H9 (cell line): Measurements from ENCODE around the gene MCF2L. TPM values are rescaled to one million over a fixed set of nuclear protein-coding genes. Genes with fewer than 3 reads are reported as not detected.

Experiments used
- DNase-seq: peaks from one replicate; pipeline ENCODE4 v3.0.0-alpha.2; 2017
- H2AFZ ChIP-seq: one replicate; pipeline ENCODE4 v1.6.1; 2013; ENCODE audit warnings: mild to moderate bottlenecking, low read length, control low read depth, moderate library complexity
- H2AK5ac ChIP-seq: 2 replicates; pipeline ENCODE4 v1.6.1; 2013; ENCODE audit warnings: low read length, control low read depth, mixed read lengths; ENCODE audit not compliant: insufficient read length
- H2BK120ac ChIP-seq: one replicate; pipeline ENCODE4 v1.6.1; 2013; ENCODE audit warnings: low read depth, mild to moderate bottlenecking, low read length, control low read depth, inconsistent platforms; ENCODE audit not compliant: poor library complexity, severe bottlenecking
- H2BK12ac ChIP-seq: 2 replicates; pipeline ENCODE4 v1.6.1; 2013; ENCODE audit warnings: low read length, control low read depth, mixed read lengths, low read depth; ENCODE audit not compliant: insufficient read length
- H2BK15ac ChIP-seq: 2 replicates; pipeline ENCODE4 v1.6.1; 2013; ENCODE audit warnings: low read depth, low read length, control low read depth
- H2BK20ac ChIP-seq: one replicate; pipeline ENCODE4 v1.6.1; 2013; ENCODE audit warnings: low read depth, mild to moderate bottlenecking, low read length, control low read depth, inconsistent platforms; ENCODE audit not compliant: poor library complexity, severe bottlenecking
- H2BK5ac ChIP-seq: 2 replicates; pipeline ENCODE4 v1.6.1; 2013; ENCODE audit warnings: low read length, control low read depth, mixed read lengths; ENCODE audit not compliant: insufficient read length
- H3K14ac ChIP-seq: 2 replicates; pipeline ENCODE4 v1.6.1; 2013; ENCODE audit warnings: low read length, control low read depth; ENCODE audit not compliant: insufficient read depth
- H3K18ac ChIP-seq: 2 replicates; pipeline ENCODE4 v1.6.1; 2013; ENCODE audit warnings: low read depth, mild to moderate bottlenecking, mixed read lengths, low read length, control low read depth; ENCODE audit not compliant: insufficient read length
- H3K23ac ChIP-seq: 2 replicates; pipeline ENCODE4 v1.6.1; 2013; ENCODE audit warnings: low read length, control low read depth, mixed read lengths, low read depth; ENCODE audit not compliant: insufficient read length
- H3K23me2 ChIP-seq: 2 replicates; pipeline ENCODE4 v1.6.1; 2013; ENCODE audit warnings: low read depth, mild to moderate bottlenecking, mixed read lengths, low read length, control low read depth; ENCODE audit not compliant: insufficient read length, poor library complexity, severe bottlenecking
- H3K27ac ChIP-seq: 2 replicates; pipeline ENCODE4 v1.5.1; 2013; ENCODE audit warnings: low read length, control low read depth, mixed read lengths, low read depth; ENCODE audit not compliant: insufficient read length
- H3K27me3 ChIP-seq: 2 replicates; pipeline ENCODE4 v1.6.1; 2013; ENCODE audit warnings: low read length, control low read depth, inconsistent platforms; ENCODE audit not compliant: insufficient read depth
- H3K4ac ChIP-seq: 2 replicates; pipeline ENCODE4 v1.6.1; 2013; ENCODE audit warnings: low read depth, mild to moderate bottlenecking, control low read depth, inconsistent platforms, low read length, moderate library complexity
- H3K4me1 ChIP-seq: 2 replicates; pipeline ENCODE4 v1.6.1; 2013; ENCODE audit warnings: low read length, control low read depth, inconsistent platforms; ENCODE audit not compliant: insufficient read depth
- H3K4me2 ChIP-seq: 2 replicates; pipeline ENCODE4 v1.6.1; 2013; ENCODE audit warnings: low read length, control low read depth, mixed read lengths; ENCODE audit not compliant: insufficient read length, insufficient read depth
- H3K56ac ChIP-seq: 2 replicates; pipeline ENCODE4 v1.6.1; 2013; ENCODE audit warnings: low read depth, mild to moderate bottlenecking, mixed read lengths, low read length, control low read depth; ENCODE audit not compliant: insufficient read length
- H3K79me1 ChIP-seq: 2 replicates; pipeline ENCODE4 v1.6.1; 2013; ENCODE audit warnings: low read depth, mild to moderate bottlenecking, moderate library complexity, low read length, control low read depth, inconsistent platforms; ENCODE audit not compliant: insufficient read depth, poor library complexity, severe bottlenecking
- H3K79me2 ChIP-seq: 2 replicates; pipeline ENCODE4 v1.6.1; 2013; ENCODE audit warnings: low read length, control low read depth, inconsistent platforms; ENCODE audit not compliant: insufficient read depth
- H3K9ac ChIP-seq: 2 replicates; pipeline ENCODE4 v1.6.1; 2013; ENCODE audit warnings: low read length, control low read depth, mixed read lengths; ENCODE audit not compliant: insufficient read length; ENCODE audit errors: extremely low read depth
- H3K9me3 ChIP-seq: one replicate; pipeline ENCODE4 v1.6.1; 2013; ENCODE audit warnings: low read depth, low read length, inconsistent platforms; ENCODE audit not compliant: control insufficient read depth
- H3T11ph ChIP-seq: one replicate; pipeline ENCODE4 v1.6.1; 2013; ENCODE audit warnings: mild to moderate bottlenecking, low read length, control low read depth, inconsistent platforms
- H4K20me1 ChIP-seq: one replicate; pipeline ENCODE4 v1.6.1; 2013; ENCODE audit not compliant: control insufficient read depth, insufficient read length, insufficient read depth
- H4K5ac ChIP-seq: 2 replicates; pipeline ENCODE4 v1.6.1; 2013; ENCODE audit warnings: low read depth, mild to moderate bottlenecking, mixed read lengths, low read length, control low read depth; ENCODE audit not compliant: insufficient read length
- H4K8ac ChIP-seq: replicated peaks from 2 replicates; pipeline ENCODE4 v1.6.1; 2013; ENCODE audit warnings: low read length, control low read depth, mixed read lengths, low read depth; ENCODE audit not compliant: insufficient read length
- H4K91ac ChIP-seq: 2 replicates; pipeline ENCODE4 v1.6.1; 2013; ENCODE audit warnings: low read depth, mild to moderate bottlenecking, moderate library complexity, mixed read lengths, low read length, control low read depth; ENCODE audit not compliant: insufficient read length
- H3K27ac Mint-ChIP-seq, 3 experiments: 2 replicates in 2 of 3; 3 replicates in 1 of 3; pipeline ENCODE4 v1.8.0; 2020 to 2021; ENCODE audit warnings: mixed read lengths in 3 of 3, mild to moderate bottlenecking in 1 of 3, moderate library complexity in 1 of 3
- H3K27me3 Mint-ChIP-seq: 2 replicates; pipeline ENCODE4 v1.8.0; 2021; ENCODE audit warnings: low read depth, mild to moderate bottlenecking, moderate library complexity, mixed read lengths
- H3K36me3 Mint-ChIP-seq, 3 experiments: 2 replicates in 2 of 3; 3 replicates in 1 of 3; pipeline ENCODE4 v1.8.0; 2020 to 2021; ENCODE audit warnings: low read depth in 3 of 3, mixed read lengths in 3 of 3; ENCODE audit not compliant: insufficient read depth in 1 of 3
- H3K4me1 Mint-ChIP-seq, 2 experiments: 2 replicates each; pipeline ENCODE4 v1.8.0; 2020; ENCODE audit warnings: mixed read lengths in 2 of 2
- H3K4me3 Mint-ChIP-seq, 2 experiments: 2 replicates in 1 of 2; 3 replicates in 1 of 2; pipeline ENCODE4 v1.8.0; 2020 to 2021; ENCODE audit warnings: mild to moderate bottlenecking in 2 of 2, mixed read lengths in 2 of 2, moderate library complexity in 1 of 2
- H3K9me3 Mint-ChIP-seq, 2 experiments: 2 replicates in 1 of 2; 3 replicates in 1 of 2; pipeline ENCODE4 v1.8.0; 2020; ENCODE audit warnings: mild to moderate bottlenecking in 2 of 2, mixed read lengths in 2 of 2, moderate library complexity in 1 of 2
- CTCF ChIP-seq: fragments of 200-600 bp; sonication (generic); conservative IDR thresholded peaks from 3 replicates; pipeline ENCODE4 v1.8.0; 2021; ENCODE audit warnings: antibody characterized with exemption, mild to moderate bottlenecking
- WGBS: extraction: QIAGEN DNeasy Blood & Tissue Kit; methylation state at CpG from one replicate; pipeline ENCODE4 v1.1.7; 2013; ENCODE audit warnings: missing lambda C conversion rate, low lambda C conversion rate, mixed read lengths; ENCODE audit not compliant: insufficient read length; ENCODE audit errors: extremely low coverage; 5-methylcytosine and 5-hydroxymethylcytosine counted together
- total RNA-seq: library from RNA; stranded (reverse); gene quantifications from 2 replicates; pipeline ENCODE4 v1.2.1, GENCODE V29; 2021

MCF2L gene
- total RNA-seq, 1 experiment from 2014 or later, result 18.5 TPM

- no peaks in the 10 kb centered on the region for H4K20me1 ChIP-seq
- Mint-ChIP-seq H3K36me3 (peaks cover 2 to 5% (median 2%) of the 10 kb centered on the region in 3 experiments; a peak in 6 of 7 replicates), H3K27me3 (no peaks in the 10 kb centered on the region; the same call in 1 of the 2 replicates), H3K9me3 (peaks cover 2% of the 10 kb centered on the region in 2 experiments; a peak in 3 of 5 replicates), H3K4me1 (peaks cover 9 to 22% of the 10 kb centered on the region in 2 experiments; a peak in 3 of 4 replicates), H3K27ac (no peak overlapping the region), H3K4me3 (no peak overlapping the region; a peak in 1 of 5 replicates)
- no peak overlapping the region for H2AFZ ChIP-seq
- no peak overlapping the region for H2BK20ac ChIP-seq
- H3K4me1 ChIP-seq, result no peaks in the 10 kb centered on the region
- WGBS, result no CpG with 5 or more reads among the region's 5 CpGs
- no peak overlapping the region for H3K18ac ChIP-seq
- no peaks in the 10 kb centered on the region for H3K27me3 ChIP-seq
- no peak overlapping the region for H3K9ac ChIP-seq
- no peak overlapping the region for H2BK15ac ChIP-seq
- H4K5ac ChIP-seq, result no peak overlapping the region
- no peak for TF ChIP-seq CTCF
- H3K9me3 ChIP-seq, result no peaks in the 10 kb centered on the region
- H3K79me2 ChIP-seq, result no peaks in the 10 kb centered on the region
- H2BK5ac ChIP-seq, result no peak overlapping the region
- no peak overlapping the region for H3K4ac ChIP-seq
- no peak overlapping the region for H3K56ac ChIP-seq
- no peak overlapping the region for H3K4me2 ChIP-seq
- no peak overlapping the region for H4K8ac ChIP-seq
- H3T11ph ChIP-seq, result no peak overlapping the region
- no peak overlapping the region for H3K27ac ChIP-seq
- DNase-seq, result no peak
- H3K14ac ChIP-seq, result no peak overlapping the region
- H2BK12ac ChIP-seq, result no peak overlapping the region
- no peak overlapping the region for H3K23ac ChIP-seq
- no peaks in the 10 kb centered on the region for H3K23me2 ChIP-seq
- H4K91ac ChIP-seq, result no peak overlapping the region
- H2BK120ac ChIP-seq, result no peak overlapping the region
- no peaks in the 10 kb centered on the region for H3K79me1 ChIP-seq
- no peak overlapping the region for H2AK5ac ChIP-seq
Measured at GRCh38 chr13:112983042-112983305, 14.0 kb downstream of the MCF2L start.
